SK-N-MC (cell line): ENCODE data around the gene ZNF81.

ENCODE experiments used
- EZH2 ChIP-seq: fragments of 200-600 bp; sonication (generic); IDR thresholded peaks from one replicate; pipeline ENCODE4 v1.6.1; 2017; ENCODE audit warnings: antibody characterized with exemption
- FOXP2 ChIP-seq: optimal IDR thresholded peaks from 2 replicates; pipeline ENCODE3; 2011; ENCODE audit warnings: mild to moderate bottlenecking, moderate library complexity; ENCODE audit not compliant: insufficient read depth; ENCODE audit errors: extremely low read length, control extremely low read depth
- POLR2AphosphoS5 ChIP-seq: IDR thresholded peaks from 2 replicates; pipeline ENCODE4 v1.6.1; 2012; ENCODE audit warnings: mild to moderate bottlenecking, low read depth, low read length, borderline replicate concordance

GRCh38 chrX:47960406-47960805 is 123.7 kb downstream of the ZNF81 start:
- TF ChIP-seq POLR2AphosphoS5 (no peak), EZH2 (no peak), FOXP2 (no peak)
